Ureter (tissue), 1 donor: ENCODE measurements around the gene WNK3. TPM values are rescaled to one million over a fixed set of nuclear protein-coding genes. Genes with fewer than 3 reads are reported as not detected.

Source experiments
- DNase-seq: peaks from one replicate; pipeline ENCODE4 v3.0.0-alpha.2; 2020; ENCODE audit warnings: low spot score
- total RNA-seq: library from RNA; stranded (reverse); gene quantifications from one replicate; pipeline ENCODE4 v1.2.4, GENCODE V29; 2023
- donor health status: DM: yes; HTN: yes; CAD: no.

WNK3 gene
- total RNA-seq, 1 donor from 2014 or later: 10.0 TPM

GRCh38 chrX:54171091-54171490 lies 186.8 kb downstream of the WNK3 start:
- DNase-seq: no peak

GRCh38 chrX:54166915-54167314 lies 190.9 kb downstream of the WNK3 start:
- DNase-seq: no peak

GRCh38 chrX:54157561-54157960 lies 200.3 kb downstream of the WNK3 start:
- no peak for DNase-seq

Other genes starting within 250 kb of the WNK3 start
- 17.2 TPM for gene FAM120C, start 174.8 kb downstream of the WNK3 start, total RNA-seq
- gene TSR2, start 82.4 kb upstream of the WNK3 start, total RNA-seq: 42.4 TPM
- gene FGD1, start 138.2 kb upstream of the WNK3 start, total RNA-seq: 3.3 TPM
- gene GNL3L, start 172.2 kb upstream of the WNK3 start, total RNA-seq: 56.7 TPM